K562 (cell line): Measurements from ENCODE around the gene GFAP. TPM values are rescaled to one million over a fixed set of nuclear protein-coding genes. Genes with fewer than 3 reads are reported as not detected.

Experiments
- ATAC-seq: fragments of 200-7000 bp; cut with Tn5 transposase; 3 replicates; pipeline ENCODE4 v1.9.1; 2020; ENCODE audit warnings: moderate library complexity
- BruUV-seq: library from RNA; stranded (reverse); fragments of 400-500 nt; replicated peaks from 2 replicates; lab custom pipeline; 2021; lab: Mats Ljungman, UMichigan
- CTCF ChIA-PET: fragments of 300-600 bp; formaldehyde crosslinking; extraction: SDS; loops from one replicate; lab custom pipeline; 2021; ENCODE audit warnings: low intra/inter-chr PET ratio; lab: Yijun Ruan, JAX
- POLR2A ChIA-PET: fragments of 300-600, 350-650 bp; sonication (Branson Sonifier 250); formaldehyde crosslinking; extraction: SDS; loops from one replicate; lab custom pipeline; 2021; ENCODE audit warnings: antibody characterized with exemption, inconsistent platforms; lab: Yijun Ruan, JAX
- DNase-seq, 4 experiments: peaks; one replicate each; pipeline versions ENCODE4 v3.0.0 to v3.0.0-alpha.2; 2011 to 2018; ENCODE audit warnings: low spot score in 3 of 4, mixed read lengths in 3 of 4; ENCODE audit errors: extremely low read depth in 1 of 4
- FAIRE-seq: peaks from 2 replicates; lab custom pipeline; 2011; peaks lifted over from hg19 to GRCh38; lab: Jason Lieb, UNC
- H2AFZ ChIP-seq: 2 replicates; pipeline ENCODE4 v1.6.0; 2011; ENCODE audit warnings: low read depth, low read length, control low read depth, inconsistent platforms
- H3K27ac ChIP-seq: fragments of 200-600 bp; 3 replicates; pipeline ENCODE4 v1.8.0; 2011; ENCODE audit warnings: low read depth, mild to moderate bottlenecking, control low read depth, inconsistent platforms, low read length, moderate library complexity, mixed read lengths; ENCODE audit errors: extremely low read depth
- H3K27me3 ChIP-seq, 2 experiments: fragments of 300-600 bp in 1 of 2; 2 replicates in 1 of 2; 3 replicates in 1 of 2; pipeline versions ENCODE4 v1.6.0 to v1.8.0; 2011; ENCODE audit warnings: inconsistent platforms in 2 of 2, low read length in 2 of 2, mild to moderate bottlenecking in 1 of 2, mixed read lengths in 1 of 2, moderate library complexity in 1 of 2; ENCODE audit not compliant: control insufficient read depth in 2 of 2, insufficient read depth in 2 of 2
- H3K36me3 ChIP-seq: fragments of 300-600 bp; 3 replicates; pipeline ENCODE4 v1.8.0; 2011; ENCODE audit warnings: mild to moderate bottlenecking, low read length, inconsistent platforms; ENCODE audit not compliant: control insufficient read depth, insufficient read depth
- H3K4me1 ChIP-seq, 2 experiments: fragments of 200-600 bp in 1 of 2; replicated peaks in 1 of 2; 2 replicates in 1 of 2; 3 replicates in 1 of 2; pipeline versions ENCODE4 v1.5.1 to v1.8.0; 2011; ENCODE audit warnings: inconsistent platforms in 2 of 2, low read length in 2 of 2, mild to moderate bottlenecking in 1 of 2, mixed read lengths in 1 of 2, moderate library complexity in 1 of 2; ENCODE audit not compliant: control insufficient read depth in 2 of 2, insufficient read depth in 2 of 2
- H3K4me2 ChIP-seq: 2 replicates; pipeline ENCODE4 v1.6.1; 2011; ENCODE audit warnings: low read length, control low read depth, inconsistent platforms, mixed read lengths; ENCODE audit not compliant: insufficient read depth
- H3K4me3 ChIP-seq: fragments of 200-600 bp; sonication (generic), shearing (Covaris generic); 2 replicates; pipeline ENCODE4 v1.5.1; 2016; ENCODE audit warnings: control low read depth, inconsistent platforms
- H3K79me2 ChIP-seq: fragments of 200-600 bp; 3 replicates; pipeline ENCODE4 v1.8.0; 2011; ENCODE audit warnings: low read length, inconsistent platforms; ENCODE audit not compliant: control insufficient read depth, insufficient read depth
- H3K9ac ChIP-seq, 2 experiments: 2 replicates each; pipeline versions ENCODE4 v1.6.0 to v1.6.1; 2011; ENCODE audit warnings: low read depth in 2 of 2, low read length in 2 of 2, control low read depth in 1 of 2, inconsistent platforms in 1 of 2, mild to moderate bottlenecking in 1 of 2, mixed read lengths in 1 of 2; ENCODE audit not compliant: insufficient read depth in 1 of 2
- H3K9me1 ChIP-seq: one replicate; pipeline ENCODE4 v1.6.0; 2011; ENCODE audit warnings: inconsistent platforms, mild to moderate bottlenecking, low read length, moderate library complexity; ENCODE audit not compliant: control insufficient read depth, insufficient read depth
- H3K9me3 ChIP-seq: replicated peaks from 2 replicates; pipeline ENCODE4 v1.5.1; 2011; ENCODE audit warnings: low read depth, low read length, inconsistent platforms; ENCODE audit not compliant: control insufficient read depth, insufficient read depth
- H4K20me1 ChIP-seq: replicated peaks from 2 replicates; pipeline ENCODE4 v1.6.1; 2011; ENCODE audit warnings: low read length, inconsistent platforms, mixed read lengths; ENCODE audit not compliant: control insufficient read depth, insufficient read depth
- BHLHE40 ChIP-seq: IDR thresholded peaks from 2 replicates; pipeline ENCODE4 v1.6.1; 2011; ENCODE audit warnings: low read length, improper control_type of control experiment
- MYC ChIP-seq, 2 experiments: fragments of 250-450 bp in 1 of 2; sonication (Bioruptor Pico) in 1 of 2; IDR thresholded peaks; 2 replicates each; pipeline versions ENCODE4 v1.5.1 to v1.6.1; 2012 to 2021; ENCODE audit warnings: low read depth in 2 of 2, borderline replicate concordance in 1 of 2, improper control_type of control experiment in 1 of 2, low read length in 1 of 2, mild to moderate bottlenecking in 1 of 2, moderate library complexity in 1 of 2
- POLR2H ChIP-seq: IDR thresholded peaks from 2 replicates; pipeline ENCODE4 v1.6.1; 2016; ENCODE audit warnings: missing genetic modification characterization, low read depth, mild to moderate bottlenecking, control low read depth, missing compliant biosample characterization, moderate library complexity
- XRCC3 ChIP-seq: fragments of 450-650 bp; IDR thresholded peaks from 2 replicates; pipeline ENCODE4 v1.6.1; 2017; ENCODE audit warnings: mild to moderate bottlenecking, moderate library complexity
- ZNF445 ChIP-seq: fragments of 250-450 bp; sonication (Bioruptor Pico); IDR thresholded peaks from 2 replicates; pipeline ENCODE4 v1.4.0; 2020; ENCODE audit warnings: low read depth, mild to moderate bottlenecking, moderate library complexity
- ZNF57 ChIP-seq: fragments of 450-650 bp; formaldehyde crosslinking; IDR thresholded peaks from 2 replicates; pipeline ENCODE4 v1.4.0; 2020; ENCODE audit warnings: mild to moderate bottlenecking, moderate library complexity
- WGBS: fragments of 100-300 bp; shearing (Covaris generic); methylation state at CpG from one replicate; pipeline ENCODE4 v1.1.6; 2016; ENCODE audit warnings: low coverage, mixed read lengths; ENCODE audit not compliant: insufficient coverage; ENCODE audit errors: missing lambda C conversion rate; 5-methylcytosine and 5-hydroxymethylcytosine counted together
- in situ Hi-C: fragments of 300-500 bp; cut with MboI; formaldehyde crosslinking; loops from 4 replicates; pipeline ENCODE4 v1.15.0; 2018; ENCODE audit warnings: inconsistent platforms, mixed read lengths
- intact Hi-C: fragments of 100-400 bp; cut with micrococcal nuclease; formaldehyde crosslinking; loops from 2 replicates; pipeline ENCODE4 v1.14.2; 2022
- polyA plus RNA-seq, 8 experiments: library from polyadenylated mRNA; depleted of rRNA in 4 of 8; stranded (reverse) in 5 of 8; unstranded in 3 of 8; fragments of >200 nt; fragmentation: Nextera tagmentation in 2 of 8; fragmentation: Illumina TruSeq in 1 of 8; extraction: Ambion mirVana in 2 of 8; extraction: Trizol in 1 of 8; gene quantifications; 2 replicates each; pipeline versions ENCODE4 v1.2.1 to v1.2.3, GENCODE V29; 2011 to 2014; ENCODE audit warnings: inconsistent platforms in 1 of 8, missing spikeins in 1 of 8
- total RNA-seq, 7 experiments: library from RNA; depleted of rRNA in 6 of 7; stranded (reverse); fragments of >200 nt in 6 of 7; fragmentation: Illumina TruSeq in 2 of 7; extraction: Trizol in 2 of 7; gene quantifications; 2 replicates each; pipeline versions ENCODE4 v1.2.1 to v1.2.3, GENCODE V29; 2011 to 2021; ENCODE audit warnings: low replicate concordance in 1 of 7
- TF ChIP-seq, protein P1 (sequence below): fragments of 450-650 bp; formaldehyde crosslinking; IDR thresholded peaks from 2 replicates; pipeline ENCODE4 v1.4.0; 2020; ENCODE audit warnings: mild to moderate bottlenecking, mixed read lengths
- TF ChIP-seq, protein P2 (sequence below), 2 experiments: fragments of 450-650 bp in 1 of 2; sonication (generic) in 1 of 2; formaldehyde crosslinking in 1 of 2; IDR thresholded peaks; 2 replicates each; pipeline versions ENCODE4 v1.7.1 to v1.9.0; 2016 to 2022; ENCODE audit warnings: inconsistent platforms in 1 of 2, mild to moderate bottlenecking in 1 of 2, missing genetic modification reagents in 1 of 2
- TF ChIP-seq, protein P3 (sequence below): sonication (generic); formaldehyde crosslinking; IDR thresholded peaks from 2 replicates; pipeline ENCODE4 v1.8.1; 2022; ENCODE audit warnings: missing genetic modification reagents

GFAP gene
- total and polyA plus RNA-seq, 9 of the 15 experiments (the other 6 are each of a cell fraction or from before 2014, with no cell fraction given): 0.07 to 1.4 (median 0.60) TPM; not detected in 1

DNA sequence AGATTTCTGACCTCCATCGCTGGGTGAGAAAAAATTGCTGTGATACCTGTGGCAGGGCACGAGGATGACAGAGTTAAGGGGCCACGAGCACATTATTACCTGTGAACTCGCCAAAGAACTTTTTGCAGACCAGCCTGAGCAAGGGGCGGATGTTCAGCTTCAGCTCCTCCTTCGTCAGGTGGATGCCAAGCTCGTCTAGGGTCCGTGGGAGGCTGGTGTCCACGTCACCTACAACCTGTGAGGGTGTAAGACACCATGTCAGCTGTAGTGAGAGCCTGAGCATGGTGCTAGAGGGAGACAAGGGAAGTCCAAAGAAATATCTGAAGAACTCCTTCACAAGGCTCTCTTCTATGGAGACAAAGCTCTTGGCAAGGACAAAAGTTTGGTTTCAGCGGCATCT, 50.5 kb downstream of the GFAP start:
- Histone ChIP-seq H3K9me3 (no peaks in the 10 kb centered on the region), H3K9me1 (no peaks in the 10 kb centered on the region), H4K20me1 (peaks cover 4% of the 10 kb centered on the region; the same call in 1 of the 2 replicates), H3K27ac (no peak overlapping the region), H3K9ac (no peak overlapping the region), H3K4me3 (no peak overlapping the region), H2AFZ (no peak overlapping the region), H3K4me2 (no peak overlapping the region), H3K79me2 (no peaks in the 10 kb centered on the region), H3K36me3 (peaks cover 95% of the 10 kb centered on the region), H3K4me1 (no peaks in the 10 kb centered on the region), H3K27me3 (no peaks in the 10 kb centered on the region)
- ATAC-seq (no peak; the same call in 2 of the 3 replicates), DNase-seq (no peak), FAIRE-seq (no peak)
- 72% methylated on average over 10 of the region's 10 CpGs for WGBS
- ChIA-PET CTCF (interaction anchor here (1.0 to 5.4 kb wide), 6 partner anchors 16 to 655 kb away, joined by 3 to 38 read pairs (median 6); no protein-coding TSS in a partner anchor), POLR2A (interaction anchor here (0.7 kb wide), 1 partner anchor 21 kb away, joined by 3 read pairs; no protein-coding TSS in a partner anchor)
- no TSS peak for BruUV-seq
- in situ Hi-C loops (loop anchor here (5.0 kb wide), 1 partner anchor 83 kb away; no protein-coding TSS in a partner anchor), intact Hi-C loops (loop anchor here (1.0 kb wide), 1 partner anchor 90 kb away; no protein-coding TSS in a partner anchor)
- TF ChIP-seq BHLHE40 (no peak), POLR2H (no peak), ZNF57 (no peak), MYC (IDR thresholded peaks at IDR 0.05; ENCODE audit: low read depth, low read length) (no peak), MYC (CRISPR knock-in tag; IDR thresholded peaks at IDR 0.05; ENCODE audit: borderline replicate concordance, low read depth) (no peak), XRCC3 (no peak), ZNF445 (CRISPR knock-in tag) (no peak)
- TF ChIP-seq, protein P1, sequence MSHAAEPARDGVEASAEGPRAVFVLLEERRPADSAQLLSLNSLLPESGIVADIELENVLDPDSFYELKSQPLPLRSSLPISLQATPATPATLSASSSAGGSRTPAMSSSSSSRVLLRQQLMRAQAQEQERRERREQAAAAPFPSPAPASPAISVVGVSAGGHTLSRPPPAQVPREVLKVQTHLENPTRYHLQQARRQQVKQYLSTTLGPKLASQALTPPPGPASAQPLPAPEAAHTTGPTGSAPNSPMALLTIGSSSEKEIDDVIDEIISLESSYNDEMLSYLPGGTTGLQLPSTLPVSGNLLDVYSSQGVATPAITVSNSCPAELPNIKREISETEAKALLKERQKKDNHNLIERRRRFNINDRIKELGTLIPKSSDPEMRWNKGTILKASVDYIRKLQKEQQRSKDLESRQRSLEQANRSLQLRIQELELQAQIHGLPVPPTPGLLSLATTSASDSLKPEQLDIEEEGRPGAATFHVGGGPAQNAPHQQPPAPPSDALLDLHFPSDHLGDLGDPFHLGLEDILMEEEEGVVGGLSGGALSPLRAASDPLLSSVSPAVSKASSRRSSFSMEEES (CRISPR knock-in tag): no peak
- TF ChIP-seq, protein P2, sequence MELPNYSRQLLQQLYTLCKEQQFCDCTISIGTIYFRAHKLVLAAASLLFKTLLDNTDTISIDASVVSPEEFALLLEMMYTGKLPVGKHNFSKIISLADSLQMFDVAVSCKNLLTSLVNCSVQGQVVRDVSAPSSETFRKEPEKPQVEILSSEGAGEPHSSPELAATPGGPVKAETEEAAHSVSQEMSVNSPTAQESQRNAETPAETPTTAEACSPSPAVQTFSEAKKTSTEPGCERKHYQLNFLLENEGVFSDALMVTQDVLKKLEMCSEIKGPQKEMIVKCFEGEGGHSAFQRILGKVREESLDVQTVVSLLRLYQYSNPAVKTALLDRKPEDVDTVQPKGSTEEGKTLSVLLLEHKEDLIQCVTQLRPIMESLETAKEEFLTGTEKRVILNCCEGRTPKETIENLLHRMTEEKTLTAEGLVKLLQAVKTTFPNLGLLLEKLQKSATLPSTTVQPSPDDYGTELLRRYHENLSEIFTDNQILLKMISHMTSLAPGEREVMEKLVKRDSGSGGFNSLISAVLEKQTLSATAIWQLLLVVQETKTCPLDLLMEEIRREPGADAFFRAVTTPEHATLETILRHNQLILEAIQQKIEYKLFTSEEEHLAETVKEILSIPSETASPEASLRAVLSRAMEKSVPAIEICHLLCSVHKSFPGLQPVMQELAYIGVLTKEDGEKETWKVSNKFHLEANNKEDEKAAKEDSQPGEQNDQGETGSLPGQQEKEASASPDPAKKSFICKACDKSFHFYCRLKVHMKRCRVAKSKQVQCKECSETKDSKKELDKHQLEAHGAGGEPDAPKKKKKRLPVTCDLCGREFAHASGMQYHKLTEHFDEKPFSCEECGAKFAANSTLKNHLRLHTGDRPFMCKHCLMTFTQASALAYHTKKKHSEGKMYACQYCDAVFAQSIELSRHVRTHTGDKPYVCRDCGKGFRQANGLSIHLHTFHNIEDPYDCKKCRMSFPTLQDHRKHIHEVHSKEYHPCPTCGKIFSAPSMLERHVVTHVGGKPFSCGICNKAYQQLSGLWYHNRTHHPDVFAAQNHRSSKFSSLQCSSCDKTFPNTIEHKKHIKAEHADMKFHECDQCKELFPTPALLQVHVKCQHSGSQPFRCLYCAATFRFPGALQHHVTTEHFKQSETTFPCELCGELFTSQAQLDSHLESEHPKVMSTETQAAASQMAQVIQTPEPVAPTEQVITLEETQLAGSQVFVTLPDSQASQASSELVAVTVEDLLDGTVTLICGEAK (IDR thresholded peaks at IDR 0.05): no peak
- TF ChIP-seq, protein P2 (CRISPR knock-in tag; IDR thresholded peaks at IDR 0.05): no peak
- TF ChIP-seq, protein P3, sequence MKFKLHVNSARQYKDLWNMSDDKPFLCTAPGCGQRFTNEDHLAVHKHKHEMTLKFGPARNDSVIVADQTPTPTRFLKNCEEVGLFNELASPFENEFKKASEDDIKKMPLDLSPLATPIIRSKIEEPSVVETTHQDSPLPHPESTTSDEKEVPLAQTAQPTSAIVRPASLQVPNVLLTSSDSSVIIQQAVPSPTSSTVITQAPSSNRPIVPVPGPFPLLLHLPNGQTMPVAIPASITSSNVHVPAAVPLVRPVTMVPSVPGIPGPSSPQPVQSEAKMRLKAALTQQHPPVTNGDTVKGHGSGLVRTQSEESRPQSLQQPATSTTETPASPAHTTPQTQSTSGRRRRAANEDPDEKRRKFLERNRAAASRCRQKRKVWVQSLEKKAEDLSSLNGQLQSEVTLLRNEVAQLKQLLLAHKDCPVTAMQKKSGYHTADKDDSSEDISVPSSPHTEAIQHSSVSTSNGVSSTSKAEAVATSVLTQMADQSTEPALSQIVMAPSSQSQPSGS (CRISPR knock-in tag): no peak
